Astrocyte of the cerebellum (primary cell): ENCODE data around the gene KCNMA1.

Source experiments
- DNase-seq: peaks from one replicate; pipeline ENCODE4 v3.0.0-alpha.2; 2011; ENCODE audit warnings: low read depth
- H3K4me3 ChIP-seq: 2 replicates; pipeline ENCODE4 v1.5.1; 2011; ENCODE audit warnings: mild to moderate bottlenecking, low read depth, low read length, moderate library complexity
- CTCF ChIP-seq: IDR thresholded peaks from 2 replicates; pipeline ENCODE4 v1.5.1; 2012; ENCODE audit warnings: low read length, low read depth, moderate library complexity, mild to moderate bottlenecking; ENCODE audit errors: missing control alignments
- in situ Hi-C: cut with HindIII; loops from 2 replicates; pipeline ENCODE4 v1.10.0; 2017; ENCODE audit warnings: low sequenced_read_pairs

KCNMA1 gene

DNA sequence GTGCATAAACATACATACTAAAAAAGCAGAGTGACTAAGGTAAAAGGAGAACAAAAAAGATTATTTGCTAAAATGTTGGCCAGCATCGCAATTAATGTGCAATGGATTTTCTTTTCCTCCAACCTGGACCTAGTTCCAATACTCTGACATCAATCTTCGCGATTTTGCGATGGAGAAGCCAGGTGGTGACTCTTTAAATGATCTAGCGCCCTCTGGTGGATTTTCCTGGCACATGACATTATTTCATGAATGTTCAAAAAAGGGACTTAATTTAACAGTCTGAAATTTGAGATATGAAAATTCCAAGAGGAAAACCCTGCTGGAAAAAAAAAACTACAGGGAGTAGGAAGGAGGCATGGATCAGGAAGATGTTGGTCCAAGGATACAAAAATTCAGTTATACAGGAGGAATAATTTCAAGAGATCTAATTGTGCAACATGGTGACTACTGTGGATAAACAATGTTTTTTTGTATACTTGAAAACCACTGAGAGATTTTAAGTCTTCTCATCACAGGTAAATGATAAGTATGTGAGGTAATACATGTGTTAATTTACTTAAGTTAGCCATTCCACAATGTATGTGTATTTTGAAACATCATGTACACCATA, 4.3 kb upstream of the KCNMA1 start:
- in situ Hi-C loops: loop anchor here (25.0 kb wide), 1 partner anchor 480 kb away; no protein-coding TSS in a partner anchor
- peak; percentile 68 for TF ChIP-seq CTCF
- peak; percentile 75 for DNase-seq
- H3K4me3 ChIP-seq: no peak overlapping the region

DNA sequence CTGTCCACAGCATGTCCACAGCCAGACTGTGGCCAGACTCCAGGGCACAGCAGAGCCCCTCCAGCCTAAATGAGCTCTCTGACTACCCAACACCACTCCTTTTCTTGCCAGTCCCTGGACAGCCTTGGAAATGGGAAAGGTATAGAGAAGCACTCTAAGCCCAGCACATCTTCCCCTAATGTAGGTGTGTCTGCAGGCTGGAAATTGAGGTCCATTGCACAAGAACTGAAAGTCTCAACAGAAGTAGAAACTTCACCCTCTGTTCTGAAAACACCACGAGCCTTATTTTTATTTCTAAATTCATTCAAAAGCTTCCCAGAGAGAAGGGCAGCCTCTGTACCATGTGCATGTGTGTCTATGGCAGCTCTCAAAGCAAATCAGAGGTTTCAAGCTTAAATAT, 3.7 kb upstream of the KCNMA1 start:
- TF ChIP-seq CTCF: no peak
- no peak for DNase-seq
- in situ Hi-C loops: loop anchor here (25.0 kb wide), 1 partner anchor 479 kb away; no protein-coding TSS in a partner anchor
- H3K4me3 ChIP-seq: no peak overlapping the region

DNA sequence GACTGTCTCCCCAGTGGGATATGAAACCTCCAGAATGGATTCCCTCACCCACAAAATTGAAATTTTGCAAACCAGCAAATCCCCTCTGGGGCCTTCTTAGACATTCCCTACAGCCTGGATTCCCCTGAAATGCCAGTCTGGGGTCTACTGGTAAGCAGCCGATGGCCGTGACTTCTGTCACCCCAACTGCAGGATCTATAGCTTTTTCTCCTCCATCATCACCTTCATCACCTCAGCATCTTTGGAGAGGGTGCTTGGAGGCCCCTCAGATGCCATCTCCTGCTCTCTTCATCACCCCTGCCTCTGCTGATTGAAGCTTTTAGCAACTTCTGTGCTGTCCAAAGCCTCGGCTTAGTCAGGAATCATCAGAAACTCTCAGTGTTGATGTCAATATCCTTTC, 2.6 kb upstream of the KCNMA1 start:
- no peak for TF ChIP-seq CTCF
- DNase-seq: no peak
- H3K4me3 ChIP-seq: no peak overlapping the region
- in situ Hi-C loops: loop anchor here (25.0 kb wide), 1 partner anchor 478 kb away; no protein-coding TSS in a partner anchor

DNA sequence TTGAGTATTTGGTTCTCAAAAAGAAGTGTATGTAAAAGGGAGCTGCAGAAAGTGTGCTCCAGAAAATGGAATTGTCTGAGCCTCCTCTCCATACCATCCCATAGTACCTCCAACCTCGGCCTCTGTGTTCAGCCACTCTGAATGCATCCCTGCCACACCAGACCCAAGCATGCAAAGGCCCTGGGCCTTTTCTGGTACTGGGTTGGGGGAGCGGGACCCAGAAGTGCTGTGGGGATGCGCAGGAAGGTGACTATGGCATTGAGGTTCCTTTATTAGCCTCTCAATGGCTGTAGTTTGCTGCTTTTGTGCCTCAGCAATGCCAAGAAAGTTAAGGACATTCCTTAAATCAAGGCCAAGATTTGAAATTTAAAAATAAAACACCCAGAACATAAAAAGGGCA, 2.1 kb upstream of the KCNMA1 start:
- no peak overlapping the region for H3K4me3 ChIP-seq
- DNase-seq: no peak
- in situ Hi-C loops: loop anchor here (25.0 kb wide), 1 partner anchor 477 kb away; no protein-coding TSS in a partner anchor
- TF ChIP-seq CTCF: no peak

GRCh38 chr10:77638321-77639101, 903 bp upstream of the KCNMA1 start:
- peak; percentile 2 for TF ChIP-seq CTCF
- no peak for DNase-seq
- peak overlapping the region; percentile 59 for H3K4me3 ChIP-seq
- in situ Hi-C loops: loop anchor here (25.0 kb wide), 1 partner anchor 476 kb away; no protein-coding TSS in a partner anchor

DNA sequence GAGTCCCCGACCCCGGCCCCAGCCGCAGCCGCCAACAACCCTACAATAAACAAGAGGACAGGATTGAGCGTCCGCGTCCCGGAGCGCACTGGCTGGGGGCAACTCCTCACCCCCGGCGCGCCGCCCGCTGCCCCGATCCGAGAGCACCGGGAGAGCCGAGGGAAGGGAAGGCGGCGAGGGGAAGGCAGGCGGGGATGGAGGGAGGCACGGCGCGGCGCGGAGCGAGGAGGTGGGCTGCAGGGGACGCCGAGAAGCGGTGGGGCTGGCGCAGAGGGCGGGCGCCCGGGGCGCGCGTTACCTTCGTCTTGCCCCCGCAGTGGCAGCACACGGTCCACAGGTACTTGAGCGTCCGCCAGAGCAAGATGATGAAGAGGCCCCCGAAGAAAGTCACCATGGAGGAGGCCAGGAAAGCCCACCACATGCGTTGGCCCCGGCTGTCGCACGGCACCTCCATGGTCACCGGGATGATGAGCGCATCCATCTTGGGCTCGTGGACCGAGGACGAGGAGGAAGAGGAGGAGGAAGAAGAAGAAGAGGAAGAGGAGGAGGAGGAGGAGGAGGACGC, 559 bp downstream of the KCNMA1 start:
- no peak for TF ChIP-seq CTCF
- in situ Hi-C loops: loop anchor here (25.0 kb wide), 1 partner anchor 475 kb away; no protein-coding TSS in a partner anchor
- no peak for DNase-seq
- peak overlapping the region; percentile 59 for H3K4me3 ChIP-seq
